ENCODE data around the gene ZSWIM1. TPM values are rescaled to one million over a fixed set of nuclear protein-coding genes. Genes with fewer than 3 reads are reported as not detected.

ZSWIM1 gene
- total and polyA plus RNA-seq, 8 donors = 9.9 to 14.8 (median 13.8) TPM

GRCh38 chr20:45833883-45834796, 46.9 kb upstream of the ZSWIM1 start:
- peak overlapping the region; percentile 66 to 73 for H3K4me3 ChIP-seq
- DNase-seq (peak; percentile 74 to 90 (median 84)), ATAC-seq (peak; percentile 90)
- intact Hi-C loops (cut with DNase I) = no loop called here
- H3K4me1 ChIP-seq = peaks cover 20 to 47% of the 10 kb centered on the region in 2 donors
- peaks cover 0 to 7% of the 10 kb centered on the region in 2 donors for H3K36me3 ChIP-seq
- no peaks in the 10 kb centered on the region for H3K9me3 ChIP-seq
- TF ChIP-seq CTCF (IDR thresholded peaks at IDR 0.05) = no peak
- no peaks in the 10 kb centered on the region for H3K27me3 ChIP-seq
- peak overlapping the region; percentile 88 to 93 for H3K27ac ChIP-seq

GRCh38 chr20:45834797-45835161, 46.2 kb upstream of the ZSWIM1 start:
- no peak for ATAC-seq
- DNase-seq = no peak
- Histone ChIP-seq H3K9me3 (no peaks in the 10 kb centered on the region), H3K4me3 (peak overlapping the region; percentile 66 to 73), H3K27me3 (no peaks in the 10 kb centered on the region), H3K27ac (peak overlapping the region in 1 of 2 donors; percentile 88), H3K36me3 (peaks cover 0 to 10% of the 10 kb centered on the region in 2 donors), H3K4me1 (peaks cover 20 to 47% of the 10 kb centered on the region in 2 donors)
- TF ChIP-seq CTCF (IDR thresholded peaks at IDR 0.05) = no peak
- intact Hi-C loops (cut with DNase I) = no loop called here

GRCh38 chr20:45835329-45835765, 45.7 kb upstream of the ZSWIM1 start:
- DNase-seq (no peak), ATAC-seq (no peak)
- peak overlapping the region in 1 of 2 donors; percentile 73 for H3K4me3 ChIP-seq
- no peaks in the 10 kb centered on the region for H3K27me3 ChIP-seq
- intact Hi-C loops (cut with DNase I) = no loop called here
- H3K27ac ChIP-seq = peak overlapping the region in 1 of 2 donors; percentile 88
- TF ChIP-seq CTCF (IDR thresholded peaks at IDR 0.05) = no peak
- H3K4me1 ChIP-seq = peaks cover 20 to 47% of the 10 kb centered on the region in 2 donors
- peaks cover 0 to 16% of the 10 kb centered on the region in 2 donors for H3K36me3 ChIP-seq
- no peaks in the 10 kb centered on the region for H3K9me3 ChIP-seq

GRCh38 chr20:45835825-45836224, 45.2 kb upstream of the ZSWIM1 start:
- Histone ChIP-seq H3K27ac (peak overlapping the region in 1 of 2 donors; percentile 88), H3K4me3 (peak overlapping the region in 1 of 2 donors; percentile 73), H3K27me3 (no peaks in the 10 kb centered on the region), H3K4me1 (peaks cover 20 to 47% of the 10 kb centered on the region in 2 donors), H3K36me3 (peaks cover 0 to 20% of the 10 kb centered on the region in 2 donors), H3K9me3 (no peaks in the 10 kb centered on the region)
- intact Hi-C loops (cut with DNase I) = no loop called here
- DNase-seq (no peak), ATAC-seq (no peak)
- no peak for TF ChIP-seq CTCF (IDR thresholded peaks at IDR 0.05)

- Histone ChIP-seq H3K36me3 (peaks cover 0 to 31% of the 10 kb centered on the region in 2 donors), H3K27me3 (no peaks in the 10 kb centered on the region), H3K4me1 (peaks cover 20 to 49% of the 10 kb centered on the region in 2 donors), H3K9me3 (no peaks in the 10 kb centered on the region), H3K27ac (no peak overlapping the region), H3K4me3 (no peak overlapping the region)
- intact Hi-C loops (cut with DNase I) = no loop called here
- ATAC-seq (no peak), DNase-seq (no peak)
- TF ChIP-seq CTCF (IDR thresholded peaks at IDR 0.05) = no peak
Observed at GRCh38 chr20:45836841-45837240, 44.2 kb upstream of the ZSWIM1 start.

Measured in left lung (tissue), 10 donors.